Keratinocyte (primary cell): ENCODE data around the gene HDGF. TPM values are rescaled to one million over a fixed set of nuclear protein-coding genes. Genes with fewer than 3 reads are reported as not detected.

Experiments
- DNase-seq: peaks from one replicate; pipeline ENCODE4 v3.0.0-alpha.2; 2011; ENCODE audit warnings: low read depth, missing footprints, low spot score
- FAIRE-seq: peaks from 2 replicates; lab custom pipeline; 2011; peaks lifted over from hg19 to GRCh38; lab: Jason Lieb, UNC
- H2AFZ ChIP-seq: 2 replicates; pipeline ENCODE4 v1.6.0; 2012; ENCODE audit warnings: low read length, control low read depth, inconsistent platforms; ENCODE audit not compliant: control insufficient read depth
- H3K27ac ChIP-seq: 2 replicates; pipeline ENCODE4 v1.5.1; 2011; ENCODE audit warnings: low read length; ENCODE audit not compliant: control insufficient read depth, insufficient read depth
- H3K27me3 ChIP-seq: 3 replicates; pipeline ENCODE4 v1.6.0; 2011; ENCODE audit warnings: low read length; ENCODE audit not compliant: control insufficient read depth, insufficient read depth; ENCODE audit errors: extremely low read depth
- H3K36me3 ChIP-seq, 2 experiments: 2 replicates in 1 of 2; 3 replicates in 1 of 2; pipeline ENCODE4 v1.5.1; 2011; ENCODE audit warnings: low read length in 2 of 2, mild to moderate bottlenecking in 1 of 2; ENCODE audit not compliant: control insufficient read depth in 2 of 2, insufficient read depth in 2 of 2; ENCODE audit errors: extremely low read depth in 1 of 2
- H3K4me1 ChIP-seq: 3 replicates; pipeline ENCODE4 v1.5.1; 2011; ENCODE audit warnings: low read length; ENCODE audit not compliant: control insufficient read depth, insufficient read depth; ENCODE audit errors: extremely low read depth
- H3K4me2 ChIP-seq: 3 replicates; pipeline ENCODE4 v1.6.0; 2011; ENCODE audit warnings: low read depth, low read length; ENCODE audit not compliant: control insufficient read depth, insufficient read depth; ENCODE audit errors: extremely low read depth
- H3K4me3 ChIP-seq, 3 experiments: fragments of 200-600 bp in 1 of 3; sonication (generic) in 1 of 3; 2 replicates in 2 of 3; 3 replicates in 1 of 3; pipeline ENCODE4 v1.5.1; 2011 to 2016; ENCODE audit warnings: low read length in 3 of 3, mild to moderate bottlenecking in 3 of 3, control low read depth in 2 of 3, inconsistent platforms in 1 of 3, low read depth in 1 of 3, mixed read lengths in 1 of 3, mixed run types in 1 of 3, moderate library complexity in 1 of 3; ENCODE audit not compliant: control insufficient read depth in 2 of 3, insufficient read depth in 2 of 3; ENCODE audit errors: extremely low read depth in 1 of 3
- H3K79me2 ChIP-seq: 2 replicates; pipeline ENCODE4 v1.6.0; 2012; ENCODE audit warnings: low read length; ENCODE audit not compliant: control insufficient read depth, insufficient read depth
- H3K9ac ChIP-seq: 3 replicates; pipeline ENCODE4 v1.6.0; 2011; ENCODE audit warnings: low read length; ENCODE audit not compliant: control insufficient read depth, insufficient read depth; ENCODE audit errors: extremely low read depth
- H3K9me1 ChIP-seq: 3 replicates; pipeline ENCODE4 v1.6.0; 2011; ENCODE audit warnings: low read length; ENCODE audit not compliant: control insufficient read depth, insufficient read depth; ENCODE audit errors: extremely low read depth
- H3K9me3 ChIP-seq: 2 replicates; pipeline ENCODE4 v1.5.1; 2012; ENCODE audit warnings: low read depth, low read length; ENCODE audit not compliant: control insufficient read depth
- H4K20me1 ChIP-seq: 3 replicates; pipeline ENCODE4 v1.6.0; 2011; ENCODE audit warnings: low read length; ENCODE audit not compliant: control insufficient read depth, insufficient read depth; ENCODE audit errors: extremely low read depth
- EZH2 ChIP-seq: IDR thresholded peaks from one replicate; pipeline ENCODE4 v1.6.1; 2012; ENCODE audit warnings: inconsistent platforms, mild to moderate bottlenecking, low read length, moderate library complexity
- dilution Hi-C: fragments of 300-500 bp; cut with MboI; formaldehyde crosslinking; loops from one replicate; pipeline ENCODE4 v1.7.0; 2020; ENCODE audit warnings: low sequenced_read_pairs; ENCODE audit not compliant: extremely low pct_ligation_motif_present
- polyA plus RNA-seq, 5 experiments: library from polyadenylated mRNA; depleted of rRNA in 3 of 5; stranded (reverse) in 3 of 5; stranded (forward) in 1 of 5; unstranded in 1 of 5; fragments of >200 nt; gene quantifications; 1 replicate in 1 of 5; 2 replicates in 3 of 5; 3 replicates in 1 of 5; pipeline versions ENCODE4 v1.2.1 to v1.2.3, GENCODE V29; 2011 to 2012; ENCODE audit warnings: missing spikeins in 2 of 5, low read depth in 1 of 5, low replicate concordance in 1 of 5
- TF ChIP-seq, protein P1 (sequence below), 3 experiments: IDR thresholded peaks in 1 of 3; conservative IDR thresholded peaks in 1 of 3; optimal IDR thresholded peaks in 1 of 3; 2 replicates in 2 of 3; 3 replicates in 1 of 3; pipeline versions ENCODE3 to v1.5.1; 2011; ENCODE audit warnings: low read length in 3 of 3, mild to moderate bottlenecking in 3 of 3, moderate library complexity in 2 of 3, control low read depth in 1 of 3, inconsistent platforms in 1 of 3; ENCODE audit not compliant: insufficient read depth in 2 of 3; ENCODE audit errors: extremely low read depth in 1 of 3

The HDGF gene
- polyA plus RNA-seq, 1 donor (not counting 4 experiments of a cell fraction or from before 2014, with no cell fraction given), result 240 TPM

DNA sequence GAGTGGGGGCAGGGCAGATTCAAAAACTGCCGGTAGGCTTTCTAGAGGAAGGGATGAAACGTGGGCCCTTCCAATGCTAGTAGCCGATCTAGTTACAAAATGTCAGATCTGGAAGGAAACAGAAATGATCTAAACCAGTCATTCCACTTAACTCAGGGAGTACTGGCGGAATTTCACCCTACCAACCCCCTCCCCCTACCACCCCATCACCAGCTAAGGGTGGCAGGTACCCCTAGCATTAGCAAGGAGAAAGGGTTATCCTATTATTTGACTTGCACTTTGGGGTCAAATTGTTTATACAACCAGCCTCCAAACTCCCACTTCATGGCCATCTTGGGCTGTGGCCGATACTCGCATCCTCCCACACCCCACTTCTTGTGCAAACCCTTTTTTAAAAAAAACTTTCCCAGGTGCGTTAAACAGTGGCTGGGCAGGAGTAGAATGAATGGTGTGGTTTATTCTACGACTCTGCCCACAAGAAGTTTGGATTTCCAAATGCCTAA is 9.9 kb downstream of the HDGF start:
- Histone ChIP-seq H3K9me1 (no peaks in the 10 kb centered on the region), H3K4me3 (peak overlapping the region in 1 of 3 experiments; percentile 1), H4K20me1 (no peaks in the 10 kb centered on the region), H3K36me3 (peaks cover 33 to 41% of the 10 kb centered on the region in 2 experiments), H3K4me1 (peaks cover 18% of the 10 kb centered on the region), H3K79me2 (peaks cover 47% of the 10 kb centered on the region), H3K9me3 (no peaks in the 10 kb centered on the region), H3K27ac (peak overlapping the region; percentile 49), H3K4me2 (peak overlapping the region; percentile 57), H3K27me3 (no peaks in the 10 kb centered on the region), H3K9ac (no peak overlapping the region), H2AFZ (peak overlapping the region; percentile 23)
- DNase-seq (no peak), FAIRE-seq (no peak)
- TF ChIP-seq, protein P1, sequence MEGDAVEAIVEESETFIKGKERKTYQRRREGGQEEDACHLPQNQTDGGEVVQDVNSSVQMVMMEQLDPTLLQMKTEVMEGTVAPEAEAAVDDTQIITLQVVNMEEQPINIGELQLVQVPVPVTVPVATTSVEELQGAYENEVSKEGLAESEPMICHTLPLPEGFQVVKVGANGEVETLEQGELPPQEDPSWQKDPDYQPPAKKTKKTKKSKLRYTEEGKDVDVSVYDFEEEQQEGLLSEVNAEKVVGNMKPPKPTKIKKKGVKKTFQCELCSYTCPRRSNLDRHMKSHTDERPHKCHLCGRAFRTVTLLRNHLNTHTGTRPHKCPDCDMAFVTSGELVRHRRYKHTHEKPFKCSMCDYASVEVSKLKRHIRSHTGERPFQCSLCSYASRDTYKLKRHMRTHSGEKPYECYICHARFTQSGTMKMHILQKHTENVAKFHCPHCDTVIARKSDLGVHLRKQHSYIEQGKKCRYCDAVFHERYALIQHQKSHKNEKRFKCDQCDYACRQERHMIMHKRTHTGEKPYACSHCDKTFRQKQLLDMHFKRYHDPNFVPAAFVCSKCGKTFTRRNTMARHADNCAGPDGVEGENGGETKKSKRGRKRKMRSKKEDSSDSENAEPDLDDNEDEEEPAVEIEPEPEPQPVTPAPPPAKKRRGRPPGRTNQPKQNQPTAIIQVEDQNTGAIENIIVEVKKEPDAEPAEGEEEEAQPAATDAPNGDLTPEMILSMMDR (optimal IDR thresholded peaks at IDR 0.05 in 1 of 3, IDR thresholded peaks at IDR 0.05 in 1 of 3, conservative IDR thresholded peaks at IDR 0.05 in 1 of 3; ENCODE audit: extremely low read depth in 1 of 3, insufficient read depth in 2 of 3, low read length in 3 of 3), result no peak
- TF ChIP-seq EZH2, result no peak
- dilution Hi-C loops, result no loop called here

DNA sequence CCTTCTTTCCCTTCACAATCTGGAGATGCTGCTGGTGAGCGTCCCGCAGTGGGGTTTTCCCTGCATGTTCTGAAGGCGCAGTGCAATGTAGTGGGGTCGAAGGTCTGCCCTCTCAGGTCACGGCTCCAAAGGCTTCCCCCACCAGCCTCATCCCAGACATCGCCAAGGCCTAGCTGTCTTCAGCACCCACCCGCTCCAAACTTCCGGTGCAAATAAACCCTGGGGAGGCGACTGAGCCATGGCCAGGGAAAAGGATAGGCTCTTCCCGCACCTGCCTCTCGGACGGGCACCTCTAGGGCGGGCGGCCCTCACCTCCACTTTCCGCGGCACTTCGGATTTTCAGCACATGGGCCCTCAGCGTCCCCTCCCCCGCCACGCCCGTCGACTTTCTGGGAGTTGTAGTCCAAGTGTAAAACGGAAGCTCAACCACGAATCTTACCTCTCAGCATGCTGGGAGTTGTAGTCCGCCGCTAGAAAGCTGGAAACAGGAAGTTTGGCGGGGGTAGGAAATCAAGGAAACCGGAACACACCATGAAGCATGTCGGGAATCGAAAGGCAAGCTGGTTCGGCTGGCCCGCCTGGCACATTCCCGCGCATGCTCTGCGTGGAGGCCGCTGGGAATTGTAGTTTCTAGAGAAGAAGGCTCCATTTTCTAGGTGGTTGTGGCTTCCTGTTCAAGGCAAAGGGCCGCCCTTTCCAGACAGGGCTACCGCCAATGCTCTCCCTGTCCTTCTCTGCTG is 10.6 kb downstream of the HDGF start, which contains the start of gene MRPL24:
Gene MRPL24 (minus strand): TSS at position 348 of the 740 bp plus-strand sequence. CDS start 2,384 bp downstream, outside the sequence.
- H3K79me2 ChIP-seq, result peaks cover 40% of the 10 kb centered on the region
- H3K36me3 ChIP-seq, result peaks cover 32 to 44% of the 10 kb centered on the region in 2 experiments

More for the DNA sequence above, 10.6 kb downstream of the HDGF start, which contains the start of gene MRPL24:
- H3K9ac ChIP-seq, result peak within 1 kb of the TSS; percentile 90
- no peaks in the 10 kb centered on the region for H3K27me3 ChIP-seq
- H3K4me1 ChIP-seq, result peaks cover 12% of the 10 kb centered on the region
- peak within 1 kb of the TSS; percentile 73 for H3K27ac ChIP-seq
- TF ChIP-seq EZH2, result no peak
- TF ChIP-seq, protein P1 (optimal IDR thresholded peaks at IDR 0.05 in 1 of 3, IDR thresholded peaks at IDR 0.05 in 1 of 3, conservative IDR thresholded peaks at IDR 0.05 in 1 of 3; ENCODE audit: extremely low read depth in 1 of 3, insufficient read depth in 2 of 3, low read length in 3 of 3), result no peak
- no peaks in the 10 kb centered on the region for H3K9me1 ChIP-seq
- dilution Hi-C loops, result no loop called here
- peak; percentile 64 for FAIRE-seq
- peak within 1 kb of the TSS; percentile 63 to 83 (median 75) for H3K4me3 ChIP-seq
- H2AFZ ChIP-seq, result peak within 1 kb of the TSS; percentile 23
- H3K4me2 ChIP-seq, result peak within 1 kb of the TSS; percentile 86
- peak; percentile 99 for DNase-seq
- no peaks in the 10 kb centered on the region for H4K20me1 ChIP-seq
- no peaks in the 10 kb centered on the region for H3K9me3 ChIP-seq
